Esophagus squamous epithelium (tissue), 5 donors: ENCODE measurements around the gene GABPB2. TPM values are rescaled to one million over a fixed set of nuclear protein-coding genes. Genes with fewer than 3 reads are reported as not detected.

Source experiments
- DNase-seq: peaks from one replicate; lab custom pipeline; 2025; lab: John Stamatoyannopoulos, UW
- H3K27ac ChIP-seq, 4 donors: fragments of 200-600 bp; sonication (generic); one replicate each; pipeline ENCODE4 v1.5.1; 2016 to 2019; ENCODE audit warnings: mild to moderate bottlenecking in 1 of 4
- H3K27me3 ChIP-seq, 4 donors: fragments of 200-600 bp; sonication (generic); 1 replicate in 3 of 4; 2 replicates in 1 of 4; pipeline versions ENCODE4 v1.5.1 to v1.6.0; 2017 to 2021; ENCODE audit warnings: antibody characterized with exemption in 1 of 4
- H3K36me3 ChIP-seq, 3 donors: fragments of 200-600 bp; sonication (generic); one replicate each; pipeline ENCODE4 v1.5.1; 2016 to 2019
- H3K4me1 ChIP-seq, 3 donors: fragments of 200-600 bp; sonication (generic); one replicate each; pipeline ENCODE4 v1.5.1; 2017 to 2019
- H3K4me3 ChIP-seq, 4 donors: fragments of 200-600 bp; sonication (generic); 1 replicate in 3 of 4; 2 replicates in 1 of 4; pipeline ENCODE4 v1.5.1; 2016 to 2019; ENCODE audit warnings: mild to moderate bottlenecking in 2 of 4, moderate library complexity in 1 of 4
- H3K9me3 ChIP-seq, 3 donors: fragments of 200-600 bp; sonication (generic); one replicate each; pipeline ENCODE4 v1.5.1; 2016 to 2019
- POLR2A ChIP-seq, 4 donors: fragments of 450-650 bp; IDR thresholded peaks; one replicate each; pipeline ENCODE4 v1.6.1; 2017; ENCODE audit warnings: antibody characterized with exemption in 4 of 4, mild to moderate bottlenecking in 4 of 4, moderate library complexity in 3 of 4
- WGBS, 2 donors: methylation state at CpG; one replicate each; pipeline ENCODE4 v1.1.5; 2018; 5-methylcytosine and 5-hydroxymethylcytosine counted together
- intact Hi-C: fragments of 100-400 bp; cut with DNase I; formaldehyde crosslinking; loops from one replicate; pipeline ENCODE4 v1.15.0; 2022
- total RNA-seq, 4 donors: library from RNA; depleted of rRNA; stranded (reverse); fragments of >200 nt; gene quantifications; one replicate each; pipeline ENCODE4 v1.1.0, GENCODE V29; 2016
- TF ChIP-seq, protein P1 (sequence below), 6 experiments: fragments of 450-650 bp in 4 of 6; fragments of 200-600 bp in 2 of 6; sonication (generic) in 2 of 6; IDR thresholded peaks; one replicate each; pipeline ENCODE4 v1.5.1; 2016 to 2019; ENCODE audit warnings: antibody characterized with exemption in 6 of 6, mild to moderate bottlenecking in 4 of 6, moderate library complexity in 4 of 6
- donor health status: DM: yes; HTN: yes; CAD: no.

GABPB2 gene
- total RNA-seq, 4 donors from 2014 or later = 7.1 to 15.8 (median 11.0) TPM

- TF ChIP-seq, protein P1, sequence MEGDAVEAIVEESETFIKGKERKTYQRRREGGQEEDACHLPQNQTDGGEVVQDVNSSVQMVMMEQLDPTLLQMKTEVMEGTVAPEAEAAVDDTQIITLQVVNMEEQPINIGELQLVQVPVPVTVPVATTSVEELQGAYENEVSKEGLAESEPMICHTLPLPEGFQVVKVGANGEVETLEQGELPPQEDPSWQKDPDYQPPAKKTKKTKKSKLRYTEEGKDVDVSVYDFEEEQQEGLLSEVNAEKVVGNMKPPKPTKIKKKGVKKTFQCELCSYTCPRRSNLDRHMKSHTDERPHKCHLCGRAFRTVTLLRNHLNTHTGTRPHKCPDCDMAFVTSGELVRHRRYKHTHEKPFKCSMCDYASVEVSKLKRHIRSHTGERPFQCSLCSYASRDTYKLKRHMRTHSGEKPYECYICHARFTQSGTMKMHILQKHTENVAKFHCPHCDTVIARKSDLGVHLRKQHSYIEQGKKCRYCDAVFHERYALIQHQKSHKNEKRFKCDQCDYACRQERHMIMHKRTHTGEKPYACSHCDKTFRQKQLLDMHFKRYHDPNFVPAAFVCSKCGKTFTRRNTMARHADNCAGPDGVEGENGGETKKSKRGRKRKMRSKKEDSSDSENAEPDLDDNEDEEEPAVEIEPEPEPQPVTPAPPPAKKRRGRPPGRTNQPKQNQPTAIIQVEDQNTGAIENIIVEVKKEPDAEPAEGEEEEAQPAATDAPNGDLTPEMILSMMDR (IDR thresholded peaks at IDR 0.05) = no peak
- no peak for TF ChIP-seq POLR2A (IDR thresholded peaks at IDR 0.05)
- DNase-seq = no peak
- WGBS, 2 donors = 75 to 77% methylated on average over 3 of the region's 3 CpGs
- H3K36me3 ChIP-seq = peaks cover 3 to 72% (median 4%) of the 10 kb centered on the region in 3 donors
- H3K9me3 ChIP-seq = no peaks in the 10 kb centered on the region
- H3K27me3 ChIP-seq = no peaks in the 10 kb centered on the region
- peaks cover 0 to 40% (median 0%) of the 10 kb centered on the region in 3 donors for H3K4me1 ChIP-seq
- intact Hi-C loops = no loop called here
- H3K4me3 ChIP-seq = no peak overlapping the region
- H3K27ac ChIP-seq = peak overlapping the region; percentile 45 to 90 (median 80)
Observed at GRCh38 chr1:151035167-151035566, 35.4 kb upstream of the GABPB2 start.

DNA sequence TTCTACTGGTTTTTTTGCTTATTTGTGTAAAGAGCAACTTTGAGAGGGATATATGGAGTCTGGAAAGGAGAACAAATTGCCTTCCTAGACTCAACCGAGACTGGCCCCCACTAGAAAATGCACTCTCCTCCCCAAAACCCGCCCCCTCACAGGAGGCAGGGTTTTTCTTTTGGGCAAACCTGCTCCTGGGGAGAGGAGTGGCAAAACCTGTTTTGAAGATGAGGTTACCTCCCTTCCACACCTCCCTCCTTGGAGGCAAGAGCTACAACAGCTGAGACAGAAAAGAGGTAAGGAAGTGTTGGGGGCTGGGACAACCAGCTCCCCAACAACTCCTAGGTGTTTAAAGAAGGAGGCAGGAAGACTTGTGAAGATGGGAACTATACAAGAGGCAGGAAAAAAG is 34.2 kb upstream of the GABPB2 start, which contains the start of gene BNIPL:
Gene BNIPL (plus strand): TSS at position 231 of the 400 bp plus-strand sequence. CDS start 140 bp downstream, at position 371.
- H3K9me3 ChIP-seq = no peaks in the 10 kb centered on the region
- peak within 1 kb of the TSS; percentile 28 to 90 (median 80) for H3K27ac ChIP-seq
- no peak for DNase-seq
- no peak for TF ChIP-seq POLR2A (IDR thresholded peaks at IDR 0.05)
- H3K27me3 ChIP-seq = no peaks in the 10 kb centered on the region
- 0% methylated on average over 1 to 2 of the region's 2 CpGs for WGBS, 2 donors
- intact Hi-C loops = no loop called here
- peak within 1 kb of the TSS; percentile 13 to 43 (median 40) for H3K4me3 ChIP-seq
- H3K36me3 ChIP-seq = peaks cover 0 to 72% (median 3%) of the 10 kb centered on the region in 3 donors
- peaks cover 0 to 40% (median 0%) of the 10 kb centered on the region in 3 donors for H3K4me1 ChIP-seq

DNA sequence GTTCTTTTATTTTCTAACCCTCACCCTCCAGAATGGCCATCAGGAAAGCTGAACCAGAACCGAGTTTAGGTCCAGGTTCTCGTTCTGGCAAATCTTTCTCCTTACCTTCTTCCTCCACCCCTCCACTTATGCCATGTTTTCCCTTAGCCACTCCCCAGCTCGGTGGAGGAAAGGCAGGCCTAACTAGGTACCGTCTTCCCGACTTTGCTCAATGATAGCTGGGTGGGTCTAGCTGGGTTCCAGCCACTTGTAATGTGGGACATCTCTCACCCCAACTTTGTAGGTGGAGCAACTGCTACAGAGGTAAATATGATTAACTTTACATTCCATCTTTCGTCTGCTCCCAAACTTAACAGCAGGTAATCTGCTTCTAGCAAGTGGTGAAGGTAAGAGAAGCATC is 33.5 kb upstream of the GABPB2 start:
- Histone ChIP-seq H3K4me3 (peak overlapping the region; percentile 13 to 43 (median 40)), H3K27me3 (no peaks in the 10 kb centered on the region), H3K9me3 (no peaks in the 10 kb centered on the region), H3K27ac (peak overlapping the region; percentile 28 to 90 (median 78)), H3K4me1 (peaks cover 0 to 40% (median 0%) of the 10 kb centered on the region in 3 donors), H3K36me3 (peaks cover 0 to 72% (median 3%) of the 10 kb centered on the region in 3 donors)
- WGBS, 2 donors = 45 to 60% methylated on average over 6 of the region's 6 CpGs
- TF ChIP-seq, protein P1 (IDR thresholded peaks at IDR 0.05) = no peak
- no peak for TF ChIP-seq POLR2A (IDR thresholded peaks at IDR 0.05)
- intact Hi-C loops = no loop called here
- DNase-seq = no peak

GRCh38 chr1:151039521-151039920 is 31.0 kb upstream of the GABPB2 start:
- Histone ChIP-seq H3K36me3 (peaks cover 0 to 74% (median 0%) of the 10 kb centered on the region in 3 donors), H3K4me1 (peaks cover 0 to 29% (median 0%) of the 10 kb centered on the region in 3 donors), H3K4me3 (no peak overlapping the region), H3K9me3 (no peaks in the 10 kb centered on the region), H3K27ac (no peak overlapping the region), H3K27me3 (no peaks in the 10 kb centered on the region)
- TF ChIP-seq, protein P1 (IDR thresholded peaks at IDR 0.05) = no peak
- no peak for TF ChIP-seq POLR2A (IDR thresholded peaks at IDR 0.05)
- intact Hi-C loops = no loop called here
- WGBS, 2 donors = 91% methylated on average over 3 of the region's 3 CpGs
- no peak for DNase-seq

GRCh38 chr1:151043163-151043562 is 27.4 kb upstream of the GABPB2 start:
- TF ChIP-seq, protein P1 (IDR thresholded peaks at IDR 0.05) = no peak
- no peak for TF ChIP-seq POLR2A (IDR thresholded peaks at IDR 0.05)
- 100% methylated on average over 1 of the region's 1 CpG; no CpG with 5 or more reads in 1 of the 2 donors for WGBS, 2 donors
- no peaks in the 10 kb centered on the region for H3K9me3 ChIP-seq
- H3K27ac ChIP-seq = no peak overlapping the region
- intact Hi-C loops = no loop called here
- no peak overlapping the region for H3K4me3 ChIP-seq
- no peaks in the 10 kb centered on the region for H3K27me3 ChIP-seq
- peaks cover 5 to 18% (median 5%) of the 10 kb centered on the region in 3 donors for H3K4me1 ChIP-seq
- no peak for DNase-seq
- peaks cover 0 to 80% (median 0%) of the 10 kb centered on the region in 3 donors for H3K36me3 ChIP-seq
